Suprapubic skin (tissue), 4 donors: ENCODE data around the gene TCL1A. TPM values are rescaled to one million over a fixed set of nuclear protein-coding genes. Genes with fewer than 3 reads are reported as not detected.
"Not testable (repeated sequence)": the region's sequence is repeated elsewhere in the genome, so short reads cannot be mapped to it uniquely, and the experiment has no call there.

Source experiments
- DNase-seq, 2 donors: peaks; one replicate each; pipeline ENCODE4 v3.0.0-alpha.2; 2019; ENCODE audit warnings: low spot score in 2 of 2
- H3K27ac ChIP-seq: fragments of 200-600 bp; sonication (generic); one replicate; pipeline ENCODE4 v1.5.1; 2019
- H3K27me3 ChIP-seq: fragments of 200-600 bp; sonication (generic); one replicate; pipeline ENCODE4 v1.5.1; 2019
- H3K36me3 ChIP-seq: fragments of 200-600 bp; sonication (generic); one replicate; pipeline ENCODE4 v1.5.1; 2019
- H3K4me1 ChIP-seq: fragments of 200-600 bp; sonication (generic); one replicate; pipeline ENCODE4 v1.5.1; 2019
- H3K4me3 ChIP-seq: fragments of 200-600 bp; sonication (generic); one replicate; pipeline ENCODE4 v1.5.1; 2019; ENCODE audit warnings: mild to moderate bottlenecking
- H3K9me3 ChIP-seq: fragments of 200-600 bp; sonication (generic); one replicate; pipeline ENCODE4 v1.5.1; 2019
- CTCF ChIP-seq, 2 donors: fragments of 200-600 bp in 1 of 2; fragments of 450-650 bp in 1 of 2; sonication (generic) in 1 of 2; IDR thresholded peaks; one replicate each; pipeline ENCODE4 v1.5.1; 2016 to 2019; ENCODE audit warnings: antibody characterized with exemption in 2 of 2, mild to moderate bottlenecking in 1 of 2, moderate library complexity in 1 of 2
- EP300 ChIP-seq: sonication (generic); formaldehyde crosslinking; IDR thresholded peaks from one replicate; pipeline ENCODE4 v1.6.1; 2017; ENCODE audit warnings: antibody characterized with exemption
- POLR2A ChIP-seq, 2 donors: fragments of 450-650 bp; IDR thresholded peaks; one replicate each; pipeline ENCODE4 v1.6.1; 2017; ENCODE audit warnings: antibody characterized with exemption in 2 of 2, mild to moderate bottlenecking in 2 of 2, moderate library complexity in 2 of 2
- POLR2AphosphoS5 ChIP-seq, 3 donors: sonication (generic); formaldehyde crosslinking; IDR thresholded peaks; one replicate each; pipeline ENCODE4 v1.6.1; 2017; ENCODE audit warnings: antibody characterized with exemption in 3 of 3
- WGBS: methylation state at CpG from one replicate; pipeline ENCODE4 v1.1.5; 2018; 5-methylcytosine and 5-hydroxymethylcytosine counted together
- total RNA-seq, 4 donors: library from RNA; depleted of rRNA; stranded (reverse); fragments of >200 nt; gene quantifications; one replicate each; pipeline ENCODE4 v1.1.0, GENCODE V29; 2016

The TCL1A gene
- total RNA-seq, 4 donors from 2014 or later = not detected

DNA sequence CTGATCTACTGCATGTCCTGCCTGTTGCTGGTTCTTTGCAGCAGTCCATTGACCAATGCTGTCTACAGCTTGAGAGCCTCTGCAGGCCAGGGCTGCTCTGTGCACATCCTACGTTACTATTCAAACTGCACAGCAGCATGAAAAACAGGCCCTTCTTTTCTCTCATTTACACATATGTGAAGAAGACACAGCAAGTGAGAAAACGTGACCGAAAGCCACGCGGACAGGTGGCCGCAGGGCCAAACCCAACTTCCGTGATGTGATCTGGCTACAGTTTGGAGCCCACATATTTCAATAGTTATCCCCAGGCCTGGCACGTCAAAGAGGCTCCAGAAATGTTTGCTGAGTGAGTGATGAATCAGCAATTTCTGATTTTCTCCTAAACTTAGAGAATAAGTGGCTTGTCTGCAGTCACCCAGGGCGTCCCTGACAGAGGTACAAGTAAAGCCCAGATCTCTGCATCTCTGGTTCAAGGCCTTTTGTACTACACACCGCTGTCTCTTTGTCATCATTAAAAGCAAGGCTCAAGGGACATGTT is 45.6 kb downstream of the TCL1A start:
- H3K4me1 ChIP-seq = peaks cover 3% of the 10 kb centered on the region
- TF ChIP-seq CTCF (IDR thresholded peaks at IDR 0.05) = no peak
- TF ChIP-seq POLR2AphosphoS5 (IDR thresholded peaks at IDR 0.05) = no peak
- TF ChIP-seq POLR2A (IDR thresholded peaks at IDR 0.05) = no peak
- TF ChIP-seq EP300 = no peak

GRCh38 chr14:95667249-95667693 is 46.7 kb downstream of the TCL1A start:
- no peak for TF ChIP-seq POLR2A (IDR thresholded peaks at IDR 0.05)
- TF ChIP-seq POLR2AphosphoS5 (IDR thresholded peaks at IDR 0.05) = no peak
- no peak for TF ChIP-seq CTCF (IDR thresholded peaks at IDR 0.05)
- TF ChIP-seq EP300 = no peak
- H3K9me3 ChIP-seq = no peaks in the 10 kb centered on the region
- peaks cover 8% of the 10 kb centered on the region for H3K4me1 ChIP-seq
- no peak overlapping the region for H3K4me3 ChIP-seq
- H3K36me3 ChIP-seq = no peaks in the 10 kb centered on the region
- H3K27me3 ChIP-seq = peaks cover 19% of the 10 kb centered on the region
- DNase-seq = no peak
- 38% methylated on average over 2 of the region's 3 CpGs for WGBS
- no peak overlapping the region for H3K27ac ChIP-seq

More for the DNA sequence above, 45.6 kb downstream of the TCL1A start:
- Histone ChIP-seq H3K36me3 (no peaks in the 10 kb centered on the region), H3K4me3 (no peak overlapping the region), H3K9me3 (no peaks in the 10 kb centered on the region), H3K27me3 (peaks cover 24% of the 10 kb centered on the region), H3K27ac (no peak overlapping the region)
- 86% methylated on average over 9 of the region's 10 CpGs for WGBS
- DNase-seq = no peak

DNA sequence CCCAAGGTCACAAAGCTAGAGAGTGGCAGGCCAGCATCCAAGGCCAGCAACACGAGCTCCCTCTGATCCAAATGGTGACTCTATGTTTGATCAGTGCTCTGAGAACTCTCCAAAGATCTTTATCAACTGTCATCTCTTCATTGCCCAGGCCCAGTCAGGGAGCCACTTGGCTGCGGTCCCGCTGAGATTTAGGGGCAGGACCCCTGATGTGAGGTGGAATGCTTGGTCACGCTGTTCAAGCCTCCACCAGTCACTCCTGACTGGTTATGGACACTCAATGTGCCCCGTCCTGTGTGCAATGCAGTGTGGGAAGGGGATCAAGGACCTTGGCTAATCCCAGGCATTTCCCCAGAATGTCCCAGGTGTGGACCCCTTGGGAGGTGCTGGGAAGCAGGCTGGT is 47.5 kb downstream of the TCL1A start:
- TF ChIP-seq CTCF (IDR thresholded peaks at IDR 0.05) (no peak), EP300 (no peak), POLR2AphosphoS5 (IDR thresholded peaks at IDR 0.05) (no peak), POLR2A (IDR thresholded peaks at IDR 0.05) (no peak)
- Histone ChIP-seq H3K36me3 (no peaks in the 10 kb centered on the region), H3K4me3 (no peak overlapping the region), H3K27me3 (peaks cover 15% of the 10 kb centered on the region), H3K4me1 (peaks cover 8% of the 10 kb centered on the region), H3K9me3 (no peaks in the 10 kb centered on the region), H3K27ac (no peak overlapping the region)
- DNase-seq = no peak
- 80% methylated on average over 2 of the region's 5 CpGs for WGBS

GRCh38 chr14:95665530-95665929 is 48.4 kb downstream of the TCL1A start:
- H3K27ac ChIP-seq, H3K9me3 ChIP-seq, DNase-seq, H3K36me3 ChIP-seq, H3K27me3 ChIP-seq, H3K4me3 ChIP-seq: not testable (repeated sequence)
- 69% methylated on average over 8 of the region's 8 CpGs for WGBS
- H3K4me1 ChIP-seq = peaks cover 10% of the 10 kb centered on the region

DNA sequence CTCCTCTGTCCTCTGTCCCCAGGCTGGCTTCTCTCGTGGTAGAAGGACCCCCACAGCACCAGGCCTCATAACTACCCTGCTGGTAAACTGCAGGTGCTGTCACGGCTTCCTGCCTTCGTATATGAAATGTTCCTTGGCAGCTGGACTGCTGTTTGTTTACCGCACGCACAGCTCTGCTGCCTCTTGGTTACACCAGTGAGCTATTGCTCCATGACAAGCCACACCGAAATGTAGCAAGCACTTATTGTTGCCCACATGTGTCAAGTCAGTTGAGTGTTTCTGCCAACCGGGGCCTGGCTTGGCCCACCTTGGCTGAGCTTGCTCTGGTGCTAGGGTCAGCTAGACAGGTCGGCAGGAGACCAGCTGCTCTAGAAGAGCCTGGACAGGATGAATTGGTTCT is 49.4 kb downstream of the TCL1A start:
- Histone ChIP-seq H3K27ac (no peak overlapping the region), H3K4me1 (peaks cover 17% of the 10 kb centered on the region), H3K4me3 (no peak overlapping the region), H3K9me3 (no peaks in the 10 kb centered on the region), H3K27me3 (peaks cover 12% of the 10 kb centered on the region), H3K36me3 (no peaks in the 10 kb centered on the region)
- WGBS = no CpG with 5 or more reads among the region's 8 CpGs
- DNase-seq = no peak
- TF ChIP-seq EP300 (no peak), CTCF (IDR thresholded peaks at IDR 0.05) (no peak), POLR2AphosphoS5 (IDR thresholded peaks at IDR 0.05) (no peak), POLR2A (IDR thresholded peaks at IDR 0.05) (no peak)

GRCh38 chr14:95664066-95664465 is 49.9 kb downstream of the TCL1A start:
- H3K27me3 ChIP-seq = peaks cover 15% of the 10 kb centered on the region
- DNase-seq = no peak
- no peaks in the 10 kb centered on the region for H3K9me3 ChIP-seq
- WGBS = 68% methylated on average over 3 of the region's 3 CpGs
- no peak overlapping the region for H3K4me3 ChIP-seq
- peaks cover 17% of the 10 kb centered on the region for H3K4me1 ChIP-seq
- H3K27ac ChIP-seq = no peak overlapping the region
- no peaks in the 10 kb centered on the region for H3K36me3 ChIP-seq
- TF ChIP-seq EP300 (no peak), POLR2A (IDR thresholded peaks at IDR 0.05) (no peak), CTCF (IDR thresholded peaks at IDR 0.05) (no peak), POLR2AphosphoS5 (IDR thresholded peaks at IDR 0.05) (no peak)
